Measurements from ENCODE around the gene TMEM114.

- TF ChIP-seq CTCF (IDR thresholded peaks at IDR 0.05) (no peak), POLR2A (IDR thresholded peaks at IDR 0.05) (no peak)
Observed at GRCh38 chr16:8554022-8554421, 36.3 kb downstream of the TMEM114 start.

All from thyroid gland (tissue), 4 donors.